HG02571 (cell line): Measurements from ENCODE around the gene SHISAL2A.

Source experiments
- ATAC-seq: cut with Tn5 transposase; IDR thresholded peaks from one replicate; pipeline ENCODE4 v1.9.1; 2021; ENCODE audit warnings: mild to moderate bottlenecking, moderate library complexity; ENCODE audit not compliant: unreplicated experiment

The SHISAL2A gene

GRCh38 chr1:52632732-52633290, at the start of gene SHISAL2A:
TSS of gene SHISAL2A (plus strand) at chr1:52633168. CDS start at chr1:52633494, 326 bp downstream.
- ATAC-seq: no peak

- no peak for ATAC-seq
Measured at GRCh38 chr1:52585474-52585873, 47.5 kb upstream of the SHISAL2A start.

GRCh38 chr1:52588027-52588426, 44.9 kb upstream of the SHISAL2A start:
- ATAC-seq: no peak

GRCh38 chr1:52588535-52588934, 44.4 kb upstream of the SHISAL2A start:
- ATAC-seq: no peak

- ATAC-seq: no peak
Measured at GRCh38 chr1:52590266-52590665, 42.7 kb upstream of the SHISAL2A start.

- no peak for ATAC-seq
Measured at GRCh38 chr1:52592637-52593323, 40.2 kb upstream of the SHISAL2A start.

- ATAC-seq: no peak
Measured at GRCh38 chr1:52593495-52593894, 39.5 kb upstream of the SHISAL2A start.

- ATAC-seq: no peak
Measured at GRCh38 chr1:52595061-52595460, 37.9 kb upstream of the SHISAL2A start.

- ATAC-seq: no peak
Measured at GRCh38 chr1:52597912-52598311, 35.1 kb upstream of the SHISAL2A start.

- no peak for ATAC-seq
Measured at GRCh38 chr1:52598729-52599128, 34.2 kb upstream of the SHISAL2A start.

- ATAC-seq: no peak
Measured at GRCh38 chr1:52599236-52599635, 33.7 kb upstream of the SHISAL2A start.

- no peak for ATAC-seq
Measured at GRCh38 chr1:52600533-52601179, 32.3 kb upstream of the SHISAL2A start.

- no peak for ATAC-seq
Measured at GRCh38 chr1:52601519-52601918, 31.4 kb upstream of the SHISAL2A start.

- ATAC-seq: no peak
Measured at GRCh38 chr1:52601991-52602855, 30.7 kb upstream of the SHISAL2A start, which contains the start of gene GPX7. TSS of gene GPX7 (plus strand) at chr1:52602371. CDS start at chr1:52602410, 39 bp downstream.

GRCh38 chr1:52602856-52603600, 29.9 kb upstream of the SHISAL2A start:
- ATAC-seq: no peak

- no peak for ATAC-seq
Measured at GRCh38 chr1:52603630-52604029, 29.3 kb upstream of the SHISAL2A start.

- no peak for ATAC-seq
Measured at GRCh38 chr1:52604063-52604770, 28.8 kb upstream of the SHISAL2A start.

- no peak for ATAC-seq
Measured at GRCh38 chr1:52613636-52614373, 19.2 kb upstream of the SHISAL2A start.

- no peak for ATAC-seq
Measured at GRCh38 chr1:52614671-52615070, 18.3 kb upstream of the SHISAL2A start.
